NCI-H2081 (cell line): ENCODE results near the gene LORICRIN.
A peak's percentile ranks its signal among the peaks of the same experiment; 100 is the strongest.

ENCODE experiments used
- DNase-seq, 2 experiments: peaks; one replicate each; lab custom pipeline; 2025; lab: John Stamatoyannopoulos, UW

The LORICRIN gene

GRCh38 chr1:153250166-153250565 lies 9.3 kb upstream of the LORICRIN start:
- DNase-seq = no peak

GRCh38 chr1:153251087-153251486 lies 8.4 kb upstream of the LORICRIN start:
- DNase-seq = no peak

GRCh38 chr1:153251562-153251961 lies 7.9 kb upstream of the LORICRIN start:
- DNase-seq = no peak

DNA sequence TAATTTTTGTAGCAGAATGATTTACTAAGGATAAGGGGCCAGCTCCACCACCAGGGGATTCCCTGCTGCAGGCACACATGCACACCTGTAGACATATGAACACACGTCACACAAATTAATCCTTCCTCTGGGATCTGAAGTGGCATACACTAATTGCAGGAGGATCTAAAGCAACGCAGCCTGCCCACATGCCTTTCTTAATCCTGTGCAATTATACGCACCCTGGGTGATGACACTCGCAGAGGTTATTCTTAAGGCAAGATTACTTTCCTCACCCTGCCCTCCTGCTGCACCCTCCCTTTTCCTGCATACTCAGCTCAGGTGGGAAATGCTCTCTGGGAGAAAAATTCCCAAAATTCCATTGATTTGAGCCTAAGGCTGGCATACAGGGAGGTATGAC lies 7.5 kb upstream of the LORICRIN start:
- no peak for DNase-seq

DNA sequence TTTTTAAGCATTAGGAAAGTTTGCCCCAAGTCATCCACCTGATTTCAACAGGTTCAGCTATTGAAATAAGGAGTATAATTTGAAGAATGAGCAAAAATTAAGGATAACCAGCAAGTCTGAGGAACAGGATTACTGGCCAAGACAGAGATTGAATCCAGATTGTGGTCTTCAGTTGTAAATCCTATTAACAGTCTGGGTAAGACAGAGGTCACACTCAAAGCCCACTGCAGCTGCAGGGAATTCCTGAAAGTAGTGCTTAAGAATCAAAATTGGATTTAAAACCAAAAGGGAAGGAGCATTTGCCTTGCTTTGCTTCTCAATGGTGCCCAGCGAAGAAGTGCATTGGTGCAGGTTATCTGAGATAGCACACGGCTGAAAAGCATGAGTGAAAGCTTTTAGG lies 6.4 kb upstream of the LORICRIN start:
- DNase-seq = no peak

DNA sequence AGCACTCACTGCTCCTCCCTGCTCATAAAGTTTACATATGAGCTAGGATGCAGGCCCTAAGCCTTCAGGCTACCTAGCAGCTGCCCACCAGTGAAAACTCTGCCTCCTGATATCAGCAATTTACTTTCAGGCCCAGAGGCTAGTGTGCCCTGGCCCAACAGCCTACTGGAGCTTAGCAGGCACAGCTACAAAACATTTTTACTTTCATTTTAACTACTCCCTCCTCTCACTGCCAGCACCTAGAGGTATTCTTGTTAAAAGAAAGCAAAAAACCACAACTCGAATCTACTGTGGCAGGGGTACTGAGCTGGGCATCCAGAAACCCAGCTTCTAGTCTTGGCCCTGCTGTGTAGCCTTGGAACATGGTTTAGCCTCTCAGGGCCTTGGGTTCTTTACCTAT lies 5.8 kb upstream of the LORICRIN start:
- DNase-seq = no peak

DNA sequence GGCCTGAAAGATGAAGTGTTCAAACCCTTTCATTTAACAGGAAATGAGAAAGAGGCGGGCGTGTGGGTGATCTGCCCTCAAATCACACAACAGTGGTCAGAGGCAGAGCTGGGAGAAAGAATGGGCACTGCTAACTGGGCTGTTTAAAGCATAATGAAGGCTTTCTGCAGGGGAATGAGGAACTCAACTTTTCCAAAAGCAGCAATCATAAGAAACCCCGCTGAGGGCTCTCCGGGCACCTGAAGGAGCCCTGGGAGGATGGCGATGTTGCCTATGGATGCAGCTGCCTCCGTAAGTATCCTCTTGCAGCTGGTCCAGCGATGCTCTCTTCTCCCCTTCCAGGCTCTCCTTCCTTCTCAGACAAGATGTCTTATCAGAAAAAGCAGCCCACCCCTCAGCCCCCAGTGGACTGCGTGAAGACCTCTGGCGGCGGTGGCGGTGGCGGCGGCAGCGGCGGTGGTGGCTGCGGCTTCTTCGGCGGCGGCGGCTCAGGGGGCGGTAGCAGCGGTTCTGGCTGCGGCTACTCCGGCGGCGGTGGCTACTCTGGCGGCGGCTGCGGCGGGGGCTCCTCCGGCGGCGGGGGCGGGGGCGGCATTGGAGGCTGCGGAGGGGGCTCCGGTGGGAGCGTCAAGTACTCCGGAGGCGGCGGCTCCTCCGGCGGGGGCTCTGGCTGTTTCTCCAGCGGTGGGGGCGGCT lies 1.2 kb downstream of the LORICRIN start:
- DNase-seq = no peak

- peak; percentile 20 to 25 for DNase-seq
Observed at GRCh38 chr1:153261281-153262069, 2.0 kb downstream of the LORICRIN start.

DNA sequence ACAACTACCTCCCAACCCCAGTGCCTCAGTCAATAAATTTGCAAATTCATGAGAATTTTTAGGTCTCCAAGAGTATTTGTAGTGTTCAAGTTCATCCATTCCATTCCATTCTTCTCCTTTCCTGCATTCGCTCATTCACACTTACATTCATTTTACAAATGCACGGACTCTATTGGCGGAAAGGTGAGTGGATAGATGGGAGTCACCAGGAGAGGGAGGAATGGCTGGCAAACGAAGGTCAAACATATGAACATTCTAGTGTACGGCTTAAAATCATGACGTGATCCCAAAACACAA lies 2.5 kb downstream of the LORICRIN start:
- DNase-seq = no peak

DNA sequence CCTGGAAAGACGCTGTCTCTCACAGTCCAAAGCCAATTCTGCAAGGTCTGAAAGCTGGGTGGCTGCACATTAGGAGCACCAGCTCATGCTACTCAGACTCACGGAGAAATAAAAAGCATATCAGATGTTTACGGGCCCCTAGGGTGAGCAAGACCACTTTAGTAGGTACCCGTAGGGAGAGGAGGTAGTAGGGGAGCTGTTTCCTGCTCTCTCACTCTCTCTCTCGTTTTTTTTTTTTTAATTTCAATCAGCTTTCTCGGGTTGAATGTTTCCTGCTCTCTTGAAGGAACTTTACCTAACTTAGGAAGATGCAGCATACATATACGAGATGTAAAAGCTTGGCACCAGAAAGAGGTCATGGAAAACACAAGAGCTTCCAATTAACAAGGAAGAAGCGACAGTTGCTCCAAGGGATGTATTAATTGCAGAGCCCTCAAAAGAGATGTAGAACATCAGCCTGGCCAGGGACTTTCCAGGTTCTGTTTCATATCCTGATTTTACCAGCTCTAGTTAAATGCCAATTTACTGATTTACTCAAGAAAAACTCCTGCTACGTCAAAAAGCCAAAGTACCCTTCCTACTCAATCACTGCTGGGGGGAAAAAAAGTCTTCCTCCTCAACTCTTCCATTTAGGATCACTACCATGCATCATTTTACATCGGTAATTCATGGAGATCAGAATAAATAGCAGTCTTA lies 3.1 kb downstream of the LORICRIN start:
- DNase-seq = no peak

DNA sequence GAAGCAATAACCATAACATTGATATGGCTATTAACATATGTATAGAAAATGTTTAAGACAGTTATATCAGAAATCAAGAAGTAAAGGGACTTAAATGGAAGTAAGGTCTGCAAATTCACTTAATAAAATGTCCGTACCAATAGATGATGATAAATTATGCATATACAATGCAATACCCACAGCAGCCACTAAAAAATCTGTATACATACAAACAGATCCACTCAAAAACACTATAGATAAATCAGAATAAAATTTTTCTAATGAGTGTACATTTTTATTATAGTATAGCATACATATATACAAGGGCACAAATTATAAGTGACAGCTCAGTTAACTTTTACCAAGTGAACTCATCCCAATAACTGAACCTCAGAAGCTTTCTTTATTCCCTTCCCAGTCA lies 6.0 kb downstream of the LORICRIN start:
- DNase-seq = no peak

GRCh38 chr1:153271711-153272110 lies 12.2 kb downstream of the LORICRIN start:
- DNase-seq = no peak

DNA sequence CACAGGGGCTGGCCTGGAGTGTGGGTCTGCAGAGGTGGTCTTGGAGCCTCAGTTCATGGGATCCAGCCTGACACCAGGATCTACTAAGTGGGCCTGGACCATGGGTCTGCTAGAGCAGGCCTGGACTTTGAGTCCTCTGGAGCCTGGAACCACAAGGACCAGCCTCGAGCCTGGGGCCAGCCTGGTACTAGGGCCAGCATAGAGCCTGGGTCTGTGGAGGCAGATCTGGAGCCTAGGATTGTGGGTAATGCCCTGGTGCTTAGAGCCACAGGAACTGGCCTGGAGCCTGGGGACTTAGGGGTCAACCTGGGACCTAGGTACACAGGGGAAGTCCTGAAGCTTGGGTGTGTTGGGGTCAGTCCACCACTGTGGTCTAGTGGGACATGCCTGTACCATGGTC lies 12.7 kb downstream of the LORICRIN start:
- no peak for DNase-seq

- DNase-seq = peak in 1 of 2 experiments; percentile 58
Observed at GRCh38 chr1:153277852-153278251, 18.4 kb downstream of the LORICRIN start.

- no peak for DNase-seq
Observed at GRCh38 chr1:153288634-153289275, 29.3 kb downstream of the LORICRIN start.

DNA sequence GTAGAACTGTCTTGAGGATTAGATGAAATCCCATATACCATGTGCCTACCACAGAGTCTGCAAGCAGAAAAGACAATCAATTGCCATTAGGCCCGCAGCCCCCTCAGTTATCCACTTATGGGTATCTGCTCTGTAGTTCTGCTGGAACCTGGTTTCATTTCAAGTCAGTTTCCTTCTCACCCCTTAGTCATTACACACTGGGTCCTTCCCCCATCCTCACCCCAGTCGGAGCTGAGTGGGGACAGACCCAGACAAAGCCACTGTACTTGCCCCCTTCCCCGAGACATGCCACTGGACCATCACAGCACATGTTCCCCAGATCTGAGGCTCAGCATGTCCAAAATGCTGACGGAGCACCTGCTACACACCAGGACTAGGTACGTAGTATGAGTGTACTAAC lies 32.0 kb downstream of the LORICRIN start:
- DNase-seq = no peak

GRCh38 chr1:153292185-153292584 lies 32.7 kb downstream of the LORICRIN start:
- no peak for DNase-seq

- no peak for DNase-seq
Observed at GRCh38 chr1:153292740-153293479, 33.4 kb downstream of the LORICRIN start.

DNA sequence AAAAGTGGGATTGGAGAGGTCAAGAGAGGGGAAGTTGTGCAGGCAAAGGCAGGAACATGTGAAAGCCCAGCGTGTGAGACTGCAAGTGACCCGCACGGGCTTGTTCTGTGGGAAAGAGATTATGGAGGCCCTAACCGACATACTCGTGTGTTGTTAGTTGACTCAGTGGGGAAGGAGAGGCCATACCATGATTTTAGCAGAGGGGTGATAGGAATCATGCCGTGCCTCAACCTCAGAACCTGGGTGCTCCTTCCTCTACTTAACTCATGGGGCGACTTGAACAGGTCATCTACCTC lies 33.9 kb downstream of the LORICRIN start:
- no peak for DNase-seq

GRCh38 chr1:153293851-153294250 lies 34.4 kb downstream of the LORICRIN start:
- DNase-seq = no peak

- no peak for DNase-seq
Observed at GRCh38 chr1:153302308-153302707, 42.8 kb downstream of the LORICRIN start.

DNA sequence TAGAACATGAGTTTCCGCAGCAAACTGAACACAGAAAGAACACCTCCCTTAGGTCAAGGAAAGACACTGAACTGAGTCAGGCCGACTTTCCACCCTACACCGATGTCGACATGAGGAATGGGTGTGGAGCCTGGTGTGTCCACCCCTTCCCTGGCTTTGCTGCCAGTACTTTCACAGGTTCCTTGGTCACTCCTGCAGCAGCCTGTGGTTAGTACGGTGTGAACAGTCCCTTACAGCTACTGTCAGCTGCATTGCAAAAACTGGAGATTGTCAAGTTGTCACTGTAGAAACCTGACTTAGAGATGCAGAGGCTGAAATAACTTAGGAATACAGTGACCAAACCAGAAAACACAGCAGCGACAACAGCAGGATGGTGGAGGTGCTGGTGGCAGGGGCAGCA lies 46.2 kb downstream of the LORICRIN start:
- DNase-seq = no peak
